Liver (tissue), 9 donors: ENCODE results near the gene FAM110D. TPM values are rescaled to one million over a fixed set of nuclear protein-coding genes. Genes with fewer than 3 reads are reported as not detected.

Experiments used
- DNase-seq: peaks from one replicate; pipeline ENCODE4 v3.0.0-alpha.2; 2017; ENCODE audit warnings: low spot score
- H3K27ac ChIP-seq, 2 donors: one replicate each; pipeline ENCODE4 v1.7.0; 2013; ENCODE audit warnings: inconsistent platforms in 2 of 2, low read length in 2 of 2, control low read depth in 1 of 2, low read depth in 1 of 2, mild to moderate bottlenecking in 1 of 2
- H3K27me3 ChIP-seq, 4 donors: one replicate each; pipeline versions ENCODE4 v1.6.1 to v1.7.0; 2013; ENCODE audit warnings: low read length in 3 of 4, inconsistent platforms in 1 of 4, mild to moderate bottlenecking in 1 of 4, moderate library complexity in 1 of 4; ENCODE audit not compliant: control insufficient read depth in 4 of 4, insufficient read depth in 4 of 4
- H3K36me3 ChIP-seq, 4 donors: one replicate each; pipeline versions ENCODE4 v1.6.1 to v1.7.0; 2013; ENCODE audit warnings: low read length in 3 of 4, mild to moderate bottlenecking in 3 of 4, low read depth in 1 of 4, moderate library complexity in 1 of 4; ENCODE audit not compliant: control insufficient read depth in 4 of 4, insufficient read depth in 3 of 4
- H3K4me1 ChIP-seq, 4 donors: one replicate each; pipeline versions ENCODE4 v1.6.1 to v1.7.0; 2013; ENCODE audit warnings: low read length in 3 of 4, mild to moderate bottlenecking in 3 of 4, moderate library complexity in 1 of 4; ENCODE audit not compliant: control insufficient read depth in 4 of 4, insufficient read depth in 4 of 4
- H3K4me3 ChIP-seq, 3 donors: one replicate each; pipeline versions ENCODE4 v1.6.1 to v1.7.0; 2013; ENCODE audit warnings: low read length in 3 of 3, control low read depth in 1 of 3, low read depth in 1 of 3, mild to moderate bottlenecking in 1 of 3
- H3K9ac ChIP-seq, 2 donors: one replicate each; pipeline ENCODE4 v1.7.0; 2013; ENCODE audit warnings: low read length in 2 of 2, mild to moderate bottlenecking in 2 of 2, moderate library complexity in 2 of 2, control low read depth in 1 of 2, low read depth in 1 of 2
- H3K9me3 ChIP-seq, 4 donors: one replicate each; pipeline versions ENCODE4 v1.6.1 to v1.7.0; 2013; ENCODE audit warnings: low read length in 3 of 4; ENCODE audit not compliant: control insufficient read depth in 4 of 4
- EGR1 ChIP-seq, 2 donors: IDR thresholded peaks; 2 replicates each; pipeline ENCODE4 v1.6.1; 2016 to 2018; ENCODE audit warnings: antibody characterized with exemption in 2 of 2, low read depth in 2 of 2
- FOXA1 ChIP-seq: IDR thresholded peaks from 2 replicates; pipeline ENCODE4 v1.6.1; 2016; ENCODE audit warnings: antibody characterized with exemption
- FOXA2 ChIP-seq: IDR thresholded peaks from 2 replicates; pipeline ENCODE4 v1.6.1; 2016; ENCODE audit warnings: antibody characterized with exemption
- GABPA ChIP-seq, 2 donors: IDR thresholded peaks in 1 of 2; conservative IDR thresholded peaks in 1 of 2; 2 replicates each; pipeline ENCODE4 v1.6.1; 2016; ENCODE audit warnings: antibody characterized with exemption in 2 of 2, mild to moderate bottlenecking in 1 of 2, moderate library complexity in 1 of 2
- HNF4G ChIP-seq: IDR thresholded peaks from 2 replicates; pipeline ENCODE4 v1.6.1; 2016; ENCODE audit warnings: antibody characterized with exemption
- NR2F2 ChIP-seq: IDR thresholded peaks from 2 replicates; pipeline ENCODE4 v1.6.1; 2016; ENCODE audit warnings: antibody characterized with exemption
- RAD21 ChIP-seq, 2 donors: IDR thresholded peaks; 2 replicates each; pipeline ENCODE4 v1.6.1; 2016; ENCODE audit warnings: antibody characterized with exemption in 2 of 2, mild to moderate bottlenecking in 2 of 2
- RXRA ChIP-seq, 2 donors: IDR thresholded peaks; 2 replicates each; pipeline ENCODE4 v1.6.1; 2017 to 2018; ENCODE audit warnings: antibody characterized with exemption in 2 of 2, mild to moderate bottlenecking in 1 of 2
- SP1 ChIP-seq: IDR thresholded peaks from 2 replicates; pipeline ENCODE4 v1.6.1; 2018; ENCODE audit warnings: antibody characterized with exemption, mild to moderate bottlenecking
- YY1 ChIP-seq: IDR thresholded peaks from 2 replicates; pipeline ENCODE4 v1.6.1; 2016; ENCODE audit warnings: antibody characterized with exemption, mild to moderate bottlenecking
- WGBS: extraction: QIAGEN DNeasy Blood & Tissue Kit; methylation state at CpG from one replicate; pipeline ENCODE4 v1.1.7; 2013; 5-methylcytosine and 5-hydroxymethylcytosine counted together
- polyA plus RNA-seq, 2 donors: library from polyadenylated mRNA; stranded (reverse) in 1 of 2; unstranded in 1 of 2; fragments of 200-250 nt in 1 of 2; fragments of >200 nt in 1 of 2; fragmentation: Nextera tagmentation in 1 of 2; extraction: Ambion mirVana in 1 of 2; gene quantifications; one replicate each; pipeline versions ENCODE4 v1.2.1 to v1.2.3, GENCODE V29; 2013 to 2015
- total RNA-seq, 2 donors: library from RNA; depleted of rRNA; stranded (reverse); fragments of >200 nt; gene quantifications; one replicate each; pipeline ENCODE4 v1.2.3, GENCODE V29; 2014
- TF ChIP-seq, protein P1 (sequence below): IDR thresholded peaks from 2 replicates; pipeline ENCODE4 v1.6.1; 2016; ENCODE audit warnings: antibody characterized with exemption
- TF ChIP-seq, protein P2 (sequence below): fragments of 150-350 bp; IDR thresholded peaks from 2 replicates; pipeline ENCODE4 v1.5.1; 2017; ENCODE audit warnings: improper control_type of control experiment, low read depth, low read length; ENCODE audit not compliant: missing input control
- TF ChIP-seq, protein P3 (sequence below): IDR thresholded peaks from 2 replicates; pipeline ENCODE4 v1.6.1; 2016; ENCODE audit warnings: antibody characterized with exemption
- donor health status: healthy.
- donor health status: healthy.
- donor health status: healthy.
- donor health status: healthy.
- donor health status: healthy.

The FAM110D gene
- total and polyA plus RNA-seq, 4 donors, result 0.10 to 0.50 (median 0.27) TPM

DNA sequence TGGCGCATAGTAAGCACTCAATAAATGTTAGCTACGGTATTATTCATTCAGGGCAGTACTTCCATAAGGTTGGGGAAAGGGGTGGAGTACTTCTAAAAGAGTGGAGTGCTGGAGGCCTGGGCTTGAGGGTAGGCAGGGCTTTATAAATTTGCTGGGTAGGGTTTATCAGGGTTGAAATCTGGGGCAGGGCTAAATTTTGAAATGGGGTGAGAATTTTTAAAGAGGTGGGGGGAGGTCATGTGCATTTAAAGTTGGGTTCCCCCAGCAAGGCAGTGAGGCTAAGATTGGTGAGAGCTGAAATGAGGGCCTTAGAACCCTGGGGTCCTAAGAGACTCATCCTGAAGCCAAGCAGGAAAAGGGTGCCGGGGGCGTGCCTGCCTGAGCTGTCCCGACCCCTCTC lies 41.5 kb downstream of the FAM110D start:
- Histone ChIP-seq H3K27me3 (no peaks in the 10 kb centered on the region), H3K9me3 (no peaks in the 10 kb centered on the region), H3K9ac (no peak overlapping the region), H3K36me3 (no peaks in the 10 kb centered on the region), H3K4me1 (no peaks in the 10 kb centered on the region), H3K4me3 (no peak overlapping the region), H3K27ac (no peak overlapping the region)
- TF ChIP-seq EGR1 (IDR thresholded peaks at IDR 0.05; ENCODE audit: low read depth in 2 of 2), result no peak
- TF ChIP-seq NR2F2, result no peak
- TF ChIP-seq RXRA (IDR thresholded peaks at IDR 0.05), result no peak
- TF ChIP-seq HNF4G, result no peak
- TF ChIP-seq SP1, result no peak
- TF ChIP-seq, protein P1, sequence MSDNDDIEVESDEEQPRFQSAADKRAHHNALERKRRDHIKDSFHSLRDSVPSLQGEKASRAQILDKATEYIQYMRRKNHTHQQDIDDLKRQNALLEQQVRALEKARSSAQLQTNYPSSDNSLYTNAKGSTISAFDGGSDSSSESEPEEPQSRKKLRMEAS, result no peak
- TF ChIP-seq, protein P2, sequence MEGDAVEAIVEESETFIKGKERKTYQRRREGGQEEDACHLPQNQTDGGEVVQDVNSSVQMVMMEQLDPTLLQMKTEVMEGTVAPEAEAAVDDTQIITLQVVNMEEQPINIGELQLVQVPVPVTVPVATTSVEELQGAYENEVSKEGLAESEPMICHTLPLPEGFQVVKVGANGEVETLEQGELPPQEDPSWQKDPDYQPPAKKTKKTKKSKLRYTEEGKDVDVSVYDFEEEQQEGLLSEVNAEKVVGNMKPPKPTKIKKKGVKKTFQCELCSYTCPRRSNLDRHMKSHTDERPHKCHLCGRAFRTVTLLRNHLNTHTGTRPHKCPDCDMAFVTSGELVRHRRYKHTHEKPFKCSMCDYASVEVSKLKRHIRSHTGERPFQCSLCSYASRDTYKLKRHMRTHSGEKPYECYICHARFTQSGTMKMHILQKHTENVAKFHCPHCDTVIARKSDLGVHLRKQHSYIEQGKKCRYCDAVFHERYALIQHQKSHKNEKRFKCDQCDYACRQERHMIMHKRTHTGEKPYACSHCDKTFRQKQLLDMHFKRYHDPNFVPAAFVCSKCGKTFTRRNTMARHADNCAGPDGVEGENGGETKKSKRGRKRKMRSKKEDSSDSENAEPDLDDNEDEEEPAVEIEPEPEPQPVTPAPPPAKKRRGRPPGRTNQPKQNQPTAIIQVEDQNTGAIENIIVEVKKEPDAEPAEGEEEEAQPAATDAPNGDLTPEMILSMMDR, result no peak
- no peak for TF ChIP-seq FOXA1
- WGBS, result 91% methylated on average over 5 of the region's 5 CpGs
- DNase-seq, result no peak

DNA sequence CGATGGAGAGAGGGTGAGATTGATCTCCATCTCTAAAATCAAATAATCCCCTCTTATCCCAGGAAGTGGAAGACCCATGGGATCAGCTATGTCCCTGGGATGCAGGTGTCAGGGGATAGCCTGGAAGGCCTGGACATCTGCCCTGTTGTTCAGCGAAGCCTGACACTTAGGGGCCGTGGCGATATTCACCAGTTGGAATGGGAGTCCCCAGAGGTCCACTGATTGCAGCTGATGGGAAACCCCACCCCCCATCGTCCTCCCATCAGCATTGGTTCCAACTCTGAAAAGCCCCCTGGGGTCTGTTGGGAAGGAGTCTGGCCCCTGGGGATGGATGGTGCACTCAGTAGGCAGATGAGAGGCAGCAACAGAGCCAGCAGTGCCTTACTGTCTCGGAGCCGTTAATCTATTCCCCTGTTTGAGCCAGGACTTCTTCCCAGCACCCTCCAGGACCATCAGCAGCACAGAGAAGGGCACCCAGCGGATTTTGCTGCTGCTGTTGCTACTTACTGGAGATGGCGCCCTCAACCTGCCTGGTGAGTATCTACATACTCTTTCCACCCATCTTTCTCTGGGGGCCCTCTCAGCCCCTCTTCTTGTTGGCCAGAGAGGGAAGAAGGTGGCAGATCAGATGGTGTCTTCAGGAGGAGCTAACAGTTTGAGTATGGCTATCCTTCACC lies 44.9 kb downstream of the FAM110D start:
- Histone ChIP-seq H3K9ac (no peak overlapping the region), H3K9me3 (no peaks in the 10 kb centered on the region), H3K27me3 (no peaks in the 10 kb centered on the region), H3K27ac (no peak overlapping the region), H3K4me1 (no peaks in the 10 kb centered on the region), H3K36me3 (no peaks in the 10 kb centered on the region), H3K4me3 (no peak overlapping the region)
- TF ChIP-seq YY1, result no peak
- no peak for TF ChIP-seq GABPA (IDR thresholded peaks at IDR 0.05 in 1 of 2, conservative IDR thresholded peaks at IDR 0.05 in 1 of 2)
- TF ChIP-seq RXRA (IDR thresholded peaks at IDR 0.05), result no peak
- no peak for TF ChIP-seq EGR1 (IDR thresholded peaks at IDR 0.05; ENCODE audit: low read depth in 2 of 2)
- TF ChIP-seq FOXA2, result no peak
- TF ChIP-seq, protein P1, result no peak
- no peak for TF ChIP-seq HNF4G
- TF ChIP-seq RAD21 (IDR thresholded peaks at IDR 0.05), result no peak
- TF ChIP-seq, protein P3, sequence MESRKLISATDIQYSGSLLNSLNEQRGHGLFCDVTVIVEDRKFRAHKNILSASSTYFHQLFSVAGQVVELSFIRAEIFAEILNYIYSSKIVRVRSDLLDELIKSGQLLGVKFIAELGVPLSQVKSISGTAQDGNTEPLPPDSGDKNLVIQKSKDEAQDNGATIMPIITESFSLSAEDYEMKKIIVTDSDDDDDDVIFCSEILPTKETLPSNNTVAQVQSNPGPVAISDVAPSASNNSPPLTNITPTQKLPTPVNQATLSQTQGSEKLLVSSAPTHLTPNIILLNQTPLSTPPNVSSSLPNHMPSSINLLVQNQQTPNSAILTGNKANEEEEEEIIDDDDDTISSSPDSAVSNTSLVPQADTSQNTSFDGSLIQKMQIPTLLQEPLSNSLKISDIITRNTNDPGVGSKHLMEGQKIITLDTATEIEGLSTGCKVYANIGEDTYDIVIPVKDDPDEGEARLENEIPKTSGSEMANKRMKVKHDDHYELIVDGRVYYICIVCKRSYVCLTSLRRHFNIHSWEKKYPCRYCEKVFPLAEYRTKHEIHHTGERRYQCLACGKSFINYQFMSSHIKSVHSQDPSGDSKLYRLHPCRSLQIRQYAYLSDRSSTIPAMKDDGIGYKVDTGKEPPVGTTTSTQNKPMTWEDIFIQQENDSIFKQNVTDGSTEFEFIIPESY, result no peak
- 71% methylated on average over 9 of the region's 9 CpGs for WGBS
- no peak for DNase-seq
